H9 (cell line): ENCODE measurements around the gene CHD9. TPM values are rescaled to one million over a fixed set of nuclear protein-coding genes. Genes with fewer than 3 reads are reported as not detected.

Experiments
- DNase-seq: peaks from one replicate; pipeline ENCODE4 v3.0.0-alpha.2; 2017
- H2AFZ ChIP-seq: one replicate; pipeline ENCODE4 v1.6.1; 2013; ENCODE audit warnings: mild to moderate bottlenecking, low read length, control low read depth, moderate library complexity
- H2AK5ac ChIP-seq: 2 replicates; pipeline ENCODE4 v1.6.1; 2013; ENCODE audit warnings: low read length, control low read depth, mixed read lengths; ENCODE audit not compliant: insufficient read length
- H2BK120ac ChIP-seq: one replicate; pipeline ENCODE4 v1.6.1; 2013; ENCODE audit warnings: low read depth, mild to moderate bottlenecking, low read length, control low read depth, inconsistent platforms; ENCODE audit not compliant: poor library complexity, severe bottlenecking
- H2BK12ac ChIP-seq: 2 replicates; pipeline ENCODE4 v1.6.1; 2013; ENCODE audit warnings: low read length, control low read depth, mixed read lengths, low read depth; ENCODE audit not compliant: insufficient read length
- H2BK15ac ChIP-seq: 2 replicates; pipeline ENCODE4 v1.6.1; 2013; ENCODE audit warnings: low read depth, low read length, control low read depth
- H2BK20ac ChIP-seq: one replicate; pipeline ENCODE4 v1.6.1; 2013; ENCODE audit warnings: low read depth, mild to moderate bottlenecking, low read length, control low read depth, inconsistent platforms; ENCODE audit not compliant: poor library complexity, severe bottlenecking
- H2BK5ac ChIP-seq: 2 replicates; pipeline ENCODE4 v1.6.1; 2013; ENCODE audit warnings: low read length, control low read depth, mixed read lengths; ENCODE audit not compliant: insufficient read length
- H3K14ac ChIP-seq: 2 replicates; pipeline ENCODE4 v1.6.1; 2013; ENCODE audit warnings: low read length, control low read depth; ENCODE audit not compliant: insufficient read depth
- H3K18ac ChIP-seq: 2 replicates; pipeline ENCODE4 v1.6.1; 2013; ENCODE audit warnings: low read depth, mild to moderate bottlenecking, mixed read lengths, low read length, control low read depth; ENCODE audit not compliant: insufficient read length
- H3K23ac ChIP-seq: 2 replicates; pipeline ENCODE4 v1.6.1; 2013; ENCODE audit warnings: low read length, control low read depth, mixed read lengths, low read depth; ENCODE audit not compliant: insufficient read length
- H3K23me2 ChIP-seq: 2 replicates; pipeline ENCODE4 v1.6.1; 2013; ENCODE audit warnings: low read depth, mild to moderate bottlenecking, mixed read lengths, low read length, control low read depth; ENCODE audit not compliant: insufficient read length, poor library complexity, severe bottlenecking
- H3K27ac ChIP-seq: 2 replicates; pipeline ENCODE4 v1.5.1; 2013; ENCODE audit warnings: low read length, control low read depth, mixed read lengths, low read depth; ENCODE audit not compliant: insufficient read length
- H3K27me3 ChIP-seq: 2 replicates; pipeline ENCODE4 v1.6.1; 2013; ENCODE audit warnings: low read length, control low read depth, inconsistent platforms; ENCODE audit not compliant: insufficient read depth
- H3K4ac ChIP-seq: 2 replicates; pipeline ENCODE4 v1.6.1; 2013; ENCODE audit warnings: low read depth, mild to moderate bottlenecking, control low read depth, inconsistent platforms, low read length, moderate library complexity
- H3K4me1 ChIP-seq: 2 replicates; pipeline ENCODE4 v1.6.1; 2013; ENCODE audit warnings: low read length, control low read depth, inconsistent platforms; ENCODE audit not compliant: insufficient read depth
- H3K4me2 ChIP-seq: 2 replicates; pipeline ENCODE4 v1.6.1; 2013; ENCODE audit warnings: low read length, control low read depth, mixed read lengths; ENCODE audit not compliant: insufficient read length, insufficient read depth
- H3K56ac ChIP-seq: 2 replicates; pipeline ENCODE4 v1.6.1; 2013; ENCODE audit warnings: low read depth, mild to moderate bottlenecking, mixed read lengths, low read length, control low read depth; ENCODE audit not compliant: insufficient read length
- H3K79me1 ChIP-seq: 2 replicates; pipeline ENCODE4 v1.6.1; 2013; ENCODE audit warnings: low read depth, mild to moderate bottlenecking, moderate library complexity, low read length, control low read depth, inconsistent platforms; ENCODE audit not compliant: insufficient read depth, poor library complexity, severe bottlenecking
- H3K79me2 ChIP-seq: 2 replicates; pipeline ENCODE4 v1.6.1; 2013; ENCODE audit warnings: low read length, control low read depth, inconsistent platforms; ENCODE audit not compliant: insufficient read depth
- H3K9ac ChIP-seq: 2 replicates; pipeline ENCODE4 v1.6.1; 2013; ENCODE audit warnings: low read length, control low read depth, mixed read lengths; ENCODE audit not compliant: insufficient read length; ENCODE audit errors: extremely low read depth
- H3K9me3 ChIP-seq: one replicate; pipeline ENCODE4 v1.6.1; 2013; ENCODE audit warnings: low read depth, low read length, inconsistent platforms; ENCODE audit not compliant: control insufficient read depth
- H3T11ph ChIP-seq: one replicate; pipeline ENCODE4 v1.6.1; 2013; ENCODE audit warnings: mild to moderate bottlenecking, low read length, control low read depth, inconsistent platforms
- H4K20me1 ChIP-seq: one replicate; pipeline ENCODE4 v1.6.1; 2013; ENCODE audit not compliant: control insufficient read depth, insufficient read length, insufficient read depth
- H4K5ac ChIP-seq: 2 replicates; pipeline ENCODE4 v1.6.1; 2013; ENCODE audit warnings: low read depth, mild to moderate bottlenecking, mixed read lengths, low read length, control low read depth; ENCODE audit not compliant: insufficient read length
- H4K8ac ChIP-seq: replicated peaks from 2 replicates; pipeline ENCODE4 v1.6.1; 2013; ENCODE audit warnings: low read length, control low read depth, mixed read lengths, low read depth; ENCODE audit not compliant: insufficient read length
- H4K91ac ChIP-seq: 2 replicates; pipeline ENCODE4 v1.6.1; 2013; ENCODE audit warnings: low read depth, mild to moderate bottlenecking, moderate library complexity, mixed read lengths, low read length, control low read depth; ENCODE audit not compliant: insufficient read length
- H3K27ac Mint-ChIP-seq, 3 experiments: 2 replicates in 2 of 3; 3 replicates in 1 of 3; pipeline ENCODE4 v1.8.0; 2020 to 2021; ENCODE audit warnings: mixed read lengths in 3 of 3, mild to moderate bottlenecking in 1 of 3, moderate library complexity in 1 of 3
- H3K27me3 Mint-ChIP-seq: 2 replicates; pipeline ENCODE4 v1.8.0; 2021; ENCODE audit warnings: low read depth, mild to moderate bottlenecking, moderate library complexity, mixed read lengths
- H3K36me3 Mint-ChIP-seq, 3 experiments: 2 replicates in 2 of 3; 3 replicates in 1 of 3; pipeline ENCODE4 v1.8.0; 2020 to 2021; ENCODE audit warnings: low read depth in 3 of 3, mixed read lengths in 3 of 3; ENCODE audit not compliant: insufficient read depth in 1 of 3
- H3K4me1 Mint-ChIP-seq, 2 experiments: 2 replicates each; pipeline ENCODE4 v1.8.0; 2020; ENCODE audit warnings: mixed read lengths in 2 of 2
- H3K4me3 Mint-ChIP-seq, 2 experiments: 2 replicates in 1 of 2; 3 replicates in 1 of 2; pipeline ENCODE4 v1.8.0; 2020 to 2021; ENCODE audit warnings: mild to moderate bottlenecking in 2 of 2, mixed read lengths in 2 of 2, moderate library complexity in 1 of 2
- H3K9me3 Mint-ChIP-seq, 2 experiments: 2 replicates in 1 of 2; 3 replicates in 1 of 2; pipeline ENCODE4 v1.8.0; 2020; ENCODE audit warnings: mild to moderate bottlenecking in 2 of 2, mixed read lengths in 2 of 2, moderate library complexity in 1 of 2
- WGBS: extraction: QIAGEN DNeasy Blood & Tissue Kit; methylation state at CpG from one replicate; pipeline ENCODE4 v1.1.7; 2013; ENCODE audit warnings: missing lambda C conversion rate, low lambda C conversion rate, mixed read lengths; ENCODE audit not compliant: insufficient read length; ENCODE audit errors: extremely low coverage; 5-methylcytosine and 5-hydroxymethylcytosine counted together
- total RNA-seq: library from RNA; stranded (reverse); gene quantifications from 2 replicates; pipeline ENCODE4 v1.2.1, GENCODE V29; 2021
- TF ChIP-seq, protein P1 (sequence below): fragments of 200-600 bp; sonication (generic); conservative IDR thresholded peaks from 3 replicates; pipeline ENCODE4 v1.8.0; 2021; ENCODE audit warnings: antibody characterized with exemption, mild to moderate bottlenecking

Gene CHD9
- total RNA-seq, 1 experiment from 2014 or later = 46.2 TPM

- Mint-ChIP-seq H3K4me1 (peaks cover 63 to 71% of the 10 kb centered on the region in 2 experiments), H3K9me3 (no peaks in the 10 kb centered on the region; a peak in 1 of 5 replicates), H3K4me3 (no peak overlapping the region; a peak in 1 of 5 replicates), H3K36me3 (peaks cover 0 to 12% (median 7%) of the 10 kb centered on the region in 3 experiments; a peak in 3 of 7 replicates), H3K27ac (0 out of 7 replicates have a peak overlapping the region, but pooled peaks of 1 of the 3 experiments have one; percentile 28), H3K27me3 (no peaks in the 10 kb centered on the region)
- TF ChIP-seq, protein P1, sequence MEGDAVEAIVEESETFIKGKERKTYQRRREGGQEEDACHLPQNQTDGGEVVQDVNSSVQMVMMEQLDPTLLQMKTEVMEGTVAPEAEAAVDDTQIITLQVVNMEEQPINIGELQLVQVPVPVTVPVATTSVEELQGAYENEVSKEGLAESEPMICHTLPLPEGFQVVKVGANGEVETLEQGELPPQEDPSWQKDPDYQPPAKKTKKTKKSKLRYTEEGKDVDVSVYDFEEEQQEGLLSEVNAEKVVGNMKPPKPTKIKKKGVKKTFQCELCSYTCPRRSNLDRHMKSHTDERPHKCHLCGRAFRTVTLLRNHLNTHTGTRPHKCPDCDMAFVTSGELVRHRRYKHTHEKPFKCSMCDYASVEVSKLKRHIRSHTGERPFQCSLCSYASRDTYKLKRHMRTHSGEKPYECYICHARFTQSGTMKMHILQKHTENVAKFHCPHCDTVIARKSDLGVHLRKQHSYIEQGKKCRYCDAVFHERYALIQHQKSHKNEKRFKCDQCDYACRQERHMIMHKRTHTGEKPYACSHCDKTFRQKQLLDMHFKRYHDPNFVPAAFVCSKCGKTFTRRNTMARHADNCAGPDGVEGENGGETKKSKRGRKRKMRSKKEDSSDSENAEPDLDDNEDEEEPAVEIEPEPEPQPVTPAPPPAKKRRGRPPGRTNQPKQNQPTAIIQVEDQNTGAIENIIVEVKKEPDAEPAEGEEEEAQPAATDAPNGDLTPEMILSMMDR = no peak
- H3T11ph ChIP-seq = no peak overlapping the region
- WGBS = no CpG with 5 or more reads among the region's 6 CpGs
- H4K8ac ChIP-seq = no peak overlapping the region
- no peaks in the 10 kb centered on the region for H3K23me2 ChIP-seq
- H4K20me1 ChIP-seq = no peaks in the 10 kb centered on the region
- peaks cover 15% of the 10 kb centered on the region; the same call in 1 of the 2 replicates for H3K4me1 ChIP-seq
- H3K9me3 ChIP-seq = no peaks in the 10 kb centered on the region
- H4K91ac ChIP-seq = no peak overlapping the region
- H2BK120ac ChIP-seq = no peak overlapping the region
- H3K4me2 ChIP-seq = no peak overlapping the region
- H3K4ac ChIP-seq = no peak overlapping the region
- no peak overlapping the region for H2AK5ac ChIP-seq
- H2AFZ ChIP-seq = no peak overlapping the region
- no peaks in the 10 kb centered on the region for H3K79me1 ChIP-seq
- H2BK20ac ChIP-seq = no peak overlapping the region
- no peak overlapping the region for H2BK12ac ChIP-seq
- no peak overlapping the region for H3K56ac ChIP-seq
- H2BK5ac ChIP-seq = no peak overlapping the region
- no peak overlapping the region for H3K18ac ChIP-seq
- no peak overlapping the region for H2BK15ac ChIP-seq
- no peaks in the 10 kb centered on the region for H3K79me2 ChIP-seq
- no peak for DNase-seq
- no peak overlapping the region for H3K27ac ChIP-seq
- H4K5ac ChIP-seq = no peak overlapping the region
- no peak overlapping the region for H3K9ac ChIP-seq
- H3K23ac ChIP-seq = no peak overlapping the region
- H3K27me3 ChIP-seq = no peaks in the 10 kb centered on the region
- no peak overlapping the region; the same call in 1 of the 2 replicates for H3K14ac ChIP-seq
Observed at GRCh38 chr16:53085931-53086421, 31.2 kb downstream of the CHD9 start.
